MM.1S (cell line): Measurements from ENCODE around the gene SHC3.

Experiments
- DNase-seq: peaks from one replicate; pipeline ENCODE4 v3.0.0-alpha.2; 2015
- H2AFZ ChIP-seq: fragments of 300-600 bp; sonication (generic); 2 replicates; pipeline ENCODE4 v1.6.0; 2016; ENCODE audit warnings: antibody characterized with exemption, low read length
- H3F3A ChIP-seq: fragments of 300-600 bp; sonication (generic); 2 replicates; pipeline ENCODE4 v1.6.1; 2016; ENCODE audit warnings: mild to moderate bottlenecking, antibody characterized with exemption, low read length, moderate library complexity, mixed read lengths; ENCODE audit not compliant: insufficient read depth
- H3K27ac ChIP-seq: fragments of 300-600 bp; sonication (generic); 2 replicates; pipeline ENCODE4 v1.5.1; 2016; ENCODE audit warnings: mild to moderate bottlenecking, low read length
- H3K27me3 ChIP-seq: fragments of 300-600 bp; sonication (generic); replicated peaks from 2 replicates; pipeline ENCODE4 v1.6.0; 2016; ENCODE audit warnings: low read length; ENCODE audit not compliant: insufficient read depth
- H3K36me3 ChIP-seq: fragments of 300-600 bp; sonication (generic); replicated peaks from 2 replicates; pipeline ENCODE4 v1.6.1; 2016; ENCODE audit warnings: mild to moderate bottlenecking, low read length, mixed read lengths; ENCODE audit not compliant: insufficient read depth
- H3K4me1 ChIP-seq: fragments of 300-600 bp; sonication (generic); 2 replicates; pipeline ENCODE4 v1.6.1; 2016; ENCODE audit warnings: low read length, mixed read lengths
- H3K4me2 ChIP-seq: fragments of 300-600 bp; sonication (generic); 2 replicates; pipeline ENCODE4 v1.6.0; 2016; ENCODE audit warnings: low read depth, low read length
- H3K4me3 ChIP-seq: fragments of 300-600 bp; sonication (generic); 2 replicates; pipeline ENCODE4 v1.5.1; 2016; ENCODE audit warnings: low read length, mixed read lengths
- H3K79me2 ChIP-seq: fragments of 300-600 bp; sonication (generic); 2 replicates; pipeline ENCODE4 v1.6.1; 2016; ENCODE audit warnings: mixed run types, low read length, mixed read lengths
- H3K9ac ChIP-seq: fragments of 300-600 bp; sonication (generic); 2 replicates; pipeline ENCODE4 v1.6.1; 2016; ENCODE audit warnings: low read length, mixed read lengths
- H3K9me2 ChIP-seq: fragments of 300-600 bp; sonication (generic); replicated peaks from 2 replicates; pipeline ENCODE4 v1.6.1; 2016; ENCODE audit warnings: mild to moderate bottlenecking, low read length, mixed read lengths; ENCODE audit not compliant: insufficient read depth
- H3K9me3 ChIP-seq: fragments of 300-600 bp; sonication (generic); replicated peaks from 2 replicates; pipeline ENCODE4 v1.6.1; 2016; ENCODE audit warnings: mild to moderate bottlenecking, low read length, mixed read lengths; ENCODE audit not compliant: insufficient read depth
- H4K20me1 ChIP-seq: fragments of 300-600 bp; sonication (generic); 2 replicates; pipeline ENCODE4 v1.6.1; 2016; ENCODE audit warnings: mild to moderate bottlenecking, low read length, moderate library complexity, mixed read lengths; ENCODE audit not compliant: insufficient read depth
- CTCF ChIP-seq: fragments of 300-600 bp; sonication (generic); IDR thresholded peaks from 2 replicates; pipeline ENCODE4 v1.5.1; 2016; ENCODE audit warnings: antibody characterized with exemption, low read length, mixed read lengths
- EZH2 ChIP-seq: fragments of 300-600 bp; sonication (generic); optimal IDR thresholded peaks from 2 replicates; pipeline ENCODE3; 2017; ENCODE audit warnings: low read depth, mild to moderate bottlenecking, antibody characterized with exemption, low read length, mixed read lengths
- EZH2phosphoT487 ChIP-seq: fragments of 300-600 bp; sonication (generic); IDR thresholded peaks from 2 replicates; pipeline ENCODE4 v1.6.1; 2018; ENCODE audit warnings: antibody characterized with exemption, low read length

The SHC3 gene

GRCh38 chr9:89160806-89161205 is 17.8 kb downstream of the SHC3 start:
- no peak overlapping the region for H2AFZ ChIP-seq
- no peak overlapping the region for H3K4me2 ChIP-seq
- H3K9ac ChIP-seq: no peak overlapping the region
- H3K27ac ChIP-seq: no peak overlapping the region
- no peaks in the 10 kb centered on the region for H3K79me2 ChIP-seq
- H3K9me3 ChIP-seq: no peaks in the 10 kb centered on the region
- no peaks in the 10 kb centered on the region for H3K9me2 ChIP-seq
- TF ChIP-seq CTCF: no peak
- TF ChIP-seq EZH2: no peak
- TF ChIP-seq EZH2phosphoT487: no peak
- no peak overlapping the region for H3K4me3 ChIP-seq
- H4K20me1 ChIP-seq: no peaks in the 10 kb centered on the region
- no peaks in the 10 kb centered on the region for H3K27me3 ChIP-seq
- no peaks in the 10 kb centered on the region for H3K36me3 ChIP-seq
- no peak for DNase-seq
- no peaks in the 10 kb centered on the region for H3F3A ChIP-seq
- H3K4me1 ChIP-seq: no peaks in the 10 kb centered on the region

GRCh38 chr9:89154651-89155336 is 23.8 kb downstream of the SHC3 start:
- Histone ChIP-seq H3K27ac (no peak overlapping the region), H3F3A (no peaks in the 10 kb centered on the region), H3K79me2 (no peaks in the 10 kb centered on the region), H3K36me3 (no peaks in the 10 kb centered on the region), H3K9me2 (no peaks in the 10 kb centered on the region), H3K9me3 (no peaks in the 10 kb centered on the region), H4K20me1 (no peaks in the 10 kb centered on the region), H3K4me2 (no peak overlapping the region), H2AFZ (no peak overlapping the region), H3K4me1 (no peaks in the 10 kb centered on the region), H3K9ac (no peak overlapping the region), H3K4me3 (no peak overlapping the region), H3K27me3 (no peaks in the 10 kb centered on the region)
- no peak for TF ChIP-seq CTCF
- TF ChIP-seq EZH2: no peak
- no peak for TF ChIP-seq EZH2phosphoT487
- no peak for DNase-seq

- no peaks in the 10 kb centered on the region for H3K9me2 ChIP-seq
- no peak overlapping the region for H3K4me3 ChIP-seq
- H4K20me1 ChIP-seq: no peaks in the 10 kb centered on the region
- no peaks in the 10 kb centered on the region for H3K79me2 ChIP-seq
- H3K36me3 ChIP-seq: no peaks in the 10 kb centered on the region
- no peak for TF ChIP-seq EZH2phosphoT487
- no peak for TF ChIP-seq CTCF
- TF ChIP-seq EZH2: no peak
- no peaks in the 10 kb centered on the region for H3F3A ChIP-seq
- H3K9me3 ChIP-seq: no peaks in the 10 kb centered on the region
- H3K27me3 ChIP-seq: no peaks in the 10 kb centered on the region
- no peak overlapping the region for H3K4me2 ChIP-seq
- no peaks in the 10 kb centered on the region for H3K4me1 ChIP-seq
- no peak overlapping the region for H3K27ac ChIP-seq
- H3K9ac ChIP-seq: no peak overlapping the region
- DNase-seq: no peak
- H2AFZ ChIP-seq: no peak overlapping the region
These were observed 24.4 kb downstream of the SHC3 start for GRCh38 chr9:89154218-89154617.
